RWPE1 (cell line): Measurements from ENCODE around the gene UBE4B.

Experiments used
- CTCF ChIA-PET: fragments of 350-600 bp; sonication (Branson Sonifier 250); formaldehyde crosslinking; extraction: SDS; loops from one replicate; lab custom pipeline; 2021; lab: Yijun Ruan, JAX
- POLR2A ChIA-PET: fragments of 400-600 bp; formaldehyde crosslinking; extraction: SDS; loops from one replicate; lab custom pipeline; 2020; ENCODE audit warnings: antibody characterized with exemption; ENCODE audit not compliant: low non-redundant PET; lab: Yijun Ruan, JAX
- DNase-seq: peaks from one replicate; pipeline ENCODE4 v3.0.0; 2012; ENCODE audit warnings: low spot score
- H3K27ac ChIP-seq: fragments of 450-650 bp; 2 replicates; pipeline ENCODE4 v1.5.1; 2017
- TF ChIP-seq, protein P1 (sequence below): fragments of 450-650 bp; conservative IDR thresholded peaks from 2 replicates; pipeline ENCODE4 v1.5.1; 2017; ENCODE audit warnings: low read depth, mild to moderate bottlenecking

The UBE4B gene

GRCh38 chr1:10085076-10085475 is 52.3 kb downstream of the UBE4B start:
- no peak overlapping the region for H3K27ac ChIP-seq
- TF ChIP-seq, protein P1, sequence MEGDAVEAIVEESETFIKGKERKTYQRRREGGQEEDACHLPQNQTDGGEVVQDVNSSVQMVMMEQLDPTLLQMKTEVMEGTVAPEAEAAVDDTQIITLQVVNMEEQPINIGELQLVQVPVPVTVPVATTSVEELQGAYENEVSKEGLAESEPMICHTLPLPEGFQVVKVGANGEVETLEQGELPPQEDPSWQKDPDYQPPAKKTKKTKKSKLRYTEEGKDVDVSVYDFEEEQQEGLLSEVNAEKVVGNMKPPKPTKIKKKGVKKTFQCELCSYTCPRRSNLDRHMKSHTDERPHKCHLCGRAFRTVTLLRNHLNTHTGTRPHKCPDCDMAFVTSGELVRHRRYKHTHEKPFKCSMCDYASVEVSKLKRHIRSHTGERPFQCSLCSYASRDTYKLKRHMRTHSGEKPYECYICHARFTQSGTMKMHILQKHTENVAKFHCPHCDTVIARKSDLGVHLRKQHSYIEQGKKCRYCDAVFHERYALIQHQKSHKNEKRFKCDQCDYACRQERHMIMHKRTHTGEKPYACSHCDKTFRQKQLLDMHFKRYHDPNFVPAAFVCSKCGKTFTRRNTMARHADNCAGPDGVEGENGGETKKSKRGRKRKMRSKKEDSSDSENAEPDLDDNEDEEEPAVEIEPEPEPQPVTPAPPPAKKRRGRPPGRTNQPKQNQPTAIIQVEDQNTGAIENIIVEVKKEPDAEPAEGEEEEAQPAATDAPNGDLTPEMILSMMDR = no peak
- POLR2A ChIA-PET = no interaction called here
- DNase-seq = no peak
- CTCF ChIA-PET = interaction anchor here (0.6 to 0.7 kb wide), 2 partner anchors 19 to 83 kb away, joined by 3 to 5 read pairs; no protein-coding TSS in a partner anchor

DNA sequence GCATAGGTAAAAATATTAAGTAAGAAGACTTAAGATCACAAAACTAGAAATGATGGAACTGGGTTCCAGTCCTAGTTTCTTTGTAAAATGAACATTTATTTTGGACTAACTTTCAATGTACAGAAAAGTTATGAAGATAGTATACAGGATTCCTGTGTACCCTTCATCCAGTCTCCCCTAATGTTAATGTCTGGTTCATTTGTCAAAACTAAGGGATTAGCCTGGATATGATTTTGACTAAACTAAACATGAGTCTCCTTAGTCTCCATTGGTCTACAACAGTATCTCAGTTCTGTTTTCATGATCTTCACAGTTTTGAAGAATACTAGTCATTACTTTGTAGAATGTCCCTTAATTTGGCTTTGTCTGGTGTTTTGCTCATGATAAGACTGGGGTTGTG is 54.5 kb downstream of the UBE4B start:
- no peak overlapping the region for H3K27ac ChIP-seq
- TF ChIP-seq, protein P1 = no peak
- ChIA-PET POLR2A (no interaction called here), CTCF (no interaction called here)
- no peak for DNase-seq

DNA sequence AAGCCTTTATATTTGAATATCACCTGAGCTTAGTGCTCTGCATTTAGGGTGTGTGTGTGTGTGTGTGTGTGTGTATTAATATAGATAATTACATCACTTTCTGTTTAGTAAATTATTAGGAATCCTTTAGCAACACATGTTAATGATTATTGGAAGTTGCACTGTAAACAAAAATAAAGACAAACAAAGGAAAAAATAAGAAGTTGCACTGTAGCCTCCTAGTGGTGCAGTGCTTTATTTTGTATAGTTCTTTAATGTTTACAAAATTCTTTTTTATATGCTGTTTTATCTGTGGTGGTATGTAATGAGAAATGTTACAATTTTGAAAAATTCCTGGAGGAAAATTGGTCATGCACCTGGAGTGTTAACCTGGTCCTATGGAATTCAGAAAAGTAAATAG is 69.2 kb downstream of the UBE4B start:
- POLR2A ChIA-PET = interaction anchor here (0.6 kb wide), 1 partner anchor 140 kb away, joined by 4 read pairs; no protein-coding TSS in a partner anchor

GRCh38 chr1:10103193-10103592 is 70.4 kb downstream of the UBE4B start:
- TF ChIP-seq, protein P1 = no peak
- POLR2A ChIA-PET = no interaction called here
- CTCF ChIA-PET = interaction anchor here (1.2 kb wide), 1 partner anchor 19 kb away, joined by 3 read pairs; no protein-coding TSS in a partner anchor
- no peak for DNase-seq
- H3K27ac ChIP-seq = no peak overlapping the region

More for the DNA sequence above, 69.2 kb downstream of the UBE4B start:
- TF ChIP-seq, protein P1 = no peak
- CTCF ChIA-PET = interaction anchor here (0.6 kb wide), 2 partner anchors 28 to 152 kb away, joined by 3 read pairs; no protein-coding TSS in a partner anchor
- no peak overlapping the region for H3K27ac ChIP-seq
- no peak for DNase-seq

GRCh38 chr1:10104834-10105233 is 72.1 kb downstream of the UBE4B start:
- DNase-seq = no peak
- no peak overlapping the region for H3K27ac ChIP-seq
- ChIA-PET POLR2A (no interaction called here), CTCF (no interaction called here)
- TF ChIP-seq, protein P1 = no peak

- CTCF ChIA-PET = no interaction called here
- POLR2A ChIA-PET = no interaction called here
- H3K27ac ChIP-seq = no peak overlapping the region
- TF ChIP-seq, protein P1 = no peak
- no peak for DNase-seq
Measured at GRCh38 chr1:10105484-10105883, 72.7 kb downstream of the UBE4B start.
